Sigmoid colon (tissue), 7 donors: ENCODE measurements around the gene AGPAT2. TPM values are rescaled to one million over a fixed set of nuclear protein-coding genes. Genes with fewer than 3 reads are reported as not detected.

Experiments used
- DNase-seq: peaks from one replicate; pipeline ENCODE4 v3.0.0-alpha.2; 2019
- H3K27ac ChIP-seq, 4 donors: fragments of 200-600 bp; sonication (generic); one replicate each; pipeline ENCODE4 v1.5.1; 2016 to 2019; ENCODE audit warnings: mild to moderate bottlenecking in 1 of 4
- H3K27me3 ChIP-seq, 3 donors: fragments of 200-600 bp; sonication (generic); one replicate each; pipeline ENCODE4 v1.5.1; 2019; ENCODE audit warnings: mild to moderate bottlenecking in 1 of 3
- H3K36me3 ChIP-seq, 4 donors: fragments of 200-600 bp; sonication (generic); one replicate each; pipeline ENCODE4 v1.5.1; 2016 to 2019
- H3K4me1 ChIP-seq, 4 donors: fragments of 200-600 bp; sonication (generic); one replicate each; pipeline ENCODE4 v1.5.1; 2017 to 2019
- H3K4me3 ChIP-seq, 4 donors: fragments of 200-600 bp; sonication (generic); one replicate each; pipeline ENCODE4 v1.5.1; 2017 to 2019; ENCODE audit warnings: mild to moderate bottlenecking in 2 of 4, moderate library complexity in 1 of 4
- H3K9me3 ChIP-seq, 4 donors: fragments of 200-600 bp in 3 of 4; sonication (generic) in 3 of 4; one replicate each; pipeline versions ENCODE4 v1.5.1 to v1.6.1; 2013 to 2019
- CTCF ChIP-seq, 4 experiments: fragments of 450-650 bp in 3 of 4; fragments of 200-600 bp in 1 of 4; IDR thresholded peaks; one replicate each; pipeline ENCODE4 v1.5.1; 2016 to 2019; ENCODE audit warnings: antibody characterized with exemption in 4 of 4, mild to moderate bottlenecking in 3 of 4, moderate library complexity in 2 of 4
- EP300 ChIP-seq, 4 donors: sonication (generic); formaldehyde crosslinking; IDR thresholded peaks; one replicate each; pipeline ENCODE4 v1.6.1; 2017; ENCODE audit warnings: antibody characterized with exemption in 4 of 4
- POLR2A ChIP-seq, 2 donors: fragments of 450-650 bp; IDR thresholded peaks; one replicate each; pipeline ENCODE4 v1.6.1; 2016; ENCODE audit warnings: antibody characterized with exemption in 2 of 2, mild to moderate bottlenecking in 2 of 2, moderate library complexity in 2 of 2
- POLR2AphosphoS5 ChIP-seq, 4 donors: sonication (generic); formaldehyde crosslinking; IDR thresholded peaks; one replicate each; pipeline ENCODE4 v1.6.1; 2017; ENCODE audit warnings: antibody characterized with exemption in 4 of 4
- WGBS, 2 donors: extraction: QIAGEN DNeasy Blood & Tissue Kit; methylation state at CpG; one replicate each; pipeline ENCODE4 v1.1.7; 2013; 5-methylcytosine and 5-hydroxymethylcytosine counted together
- intact Hi-C: fragments of 100-400 bp; cut with DNase I; formaldehyde crosslinking; loops from one replicate; pipeline ENCODE4 v1.15.1; 2023
- polyA plus RNA-seq, 3 donors: library from polyadenylated mRNA; stranded (reverse); fragments of 200-250 nt; gene quantifications; one replicate each; pipeline ENCODE4 v1.2.3, GENCODE V29; 2013
- total RNA-seq, 4 donors: library from RNA; depleted of rRNA; stranded (reverse); fragments of >200 nt; gene quantifications; one replicate each; pipeline ENCODE4 v1.1.0, GENCODE V29; 2016
- donor health status: healthy with polysubstance abuse.
- donor health status: Bipolar disorder and iron deficiency.
- donor health status: healthy.

Gene AGPAT2
- total and polyA plus RNA-seq, 7 donors, result 28.0 to 345 (median 62.4) TPM

GRCh38 chr9:136732444-136733178 is 45.4 kb upstream of the AGPAT2 start:
- TF ChIP-seq CTCF (IDR thresholded peaks at IDR 0.05), result no peak
- TF ChIP-seq EP300 (IDR thresholded peaks at IDR 0.05), result no peak
- no peak for TF ChIP-seq POLR2AphosphoS5 (IDR thresholded peaks at IDR 0.05)
- no peak for TF ChIP-seq POLR2A (IDR thresholded peaks at IDR 0.05)
- no peak for DNase-seq
- WGBS, 2 donors, result 73 to 76% methylated on average over 16 of the region's 16 CpGs
- no peak overlapping the region for H3K4me3 ChIP-seq
- H3K9me3 ChIP-seq, result no peaks in the 10 kb centered on the region
- intact Hi-C loops, result no loop called here
- H3K4me1 ChIP-seq, result peaks cover 0 to 16% (median 11%) of the 10 kb centered on the region in 4 donors
- H3K36me3 ChIP-seq, result no peaks in the 10 kb centered on the region
- no peak overlapping the region for H3K27ac ChIP-seq
- no peaks in the 10 kb centered on the region for H3K27me3 ChIP-seq

- no peak for TF ChIP-seq EP300 (IDR thresholded peaks at IDR 0.05)
- no peak for TF ChIP-seq POLR2A (IDR thresholded peaks at IDR 0.05)
- TF ChIP-seq CTCF (IDR thresholded peaks at IDR 0.05), result no peak
- TF ChIP-seq POLR2AphosphoS5 (IDR thresholded peaks at IDR 0.05), result no peak
- DNase-seq, result no peak
- 96% methylated on average over 8 of the region's 8 CpGs for WGBS, 2 donors
- H3K9me3 ChIP-seq, result no peaks in the 10 kb centered on the region
- H3K27ac ChIP-seq, result no peak overlapping the region
- peaks cover 0 to 41% (median 34%) of the 10 kb centered on the region in 4 donors for H3K4me1 ChIP-seq
- H3K36me3 ChIP-seq, result peaks cover 6 to 18% (median 11%) of the 10 kb centered on the region in 4 donors
- intact Hi-C loops, result no loop called here
- H3K4me3 ChIP-seq, result no peak overlapping the region
- no peaks in the 10 kb centered on the region for H3K27me3 ChIP-seq
Measured at GRCh38 chr9:136729926-136730325, 42.7 kb upstream of the AGPAT2 start.

- Histone ChIP-seq H3K4me3 (peak overlapping the region in 3 of 4 donors; percentile 63 to 88 (median 64)), H3K9me3 (no peaks in the 10 kb centered on the region), H3K4me1 (peaks cover 0 to 43% (median 34%) of the 10 kb centered on the region in 4 donors), H3K36me3 (peaks cover 10 to 26% (median 18%) of the 10 kb centered on the region in 4 donors), H3K27me3 (no peaks in the 10 kb centered on the region), H3K27ac (peak overlapping the region in 3 of 4 donors; percentile 72 to 87 (median 85))
- intact Hi-C loops, result no loop called here
- no peak for DNase-seq
- no peak for TF ChIP-seq CTCF (IDR thresholded peaks at IDR 0.05)
- TF ChIP-seq POLR2AphosphoS5 (IDR thresholded peaks at IDR 0.05), result no peak
- TF ChIP-seq POLR2A (IDR thresholded peaks at IDR 0.05), result no peak
- TF ChIP-seq EP300 (IDR thresholded peaks at IDR 0.05), result no peak
- 54 to 80% methylated on average over 7 of the region's 7 CpGs for WGBS, 2 donors
Measured at GRCh38 chr9:136729144-136729543, 41.9 kb upstream of the AGPAT2 start.

GRCh38 chr9:136728548-136729123 is 41.4 kb upstream of the AGPAT2 start:
- intact Hi-C loops, result no loop called here
- peak overlapping the region; percentile 72 to 87 (median 80) for H3K27ac ChIP-seq
- no peak for DNase-seq

More at GRCh38 chr9:136728548-136729123, 41.4 kb upstream of the AGPAT2 start:
- H3K9me3 ChIP-seq, result no peaks in the 10 kb centered on the region
- H3K36me3 ChIP-seq, result peaks cover 15 to 31% (median 23%) of the 10 kb centered on the region in 4 donors
- H3K4me3 ChIP-seq, result peak overlapping the region; percentile 57 to 88 (median 64)
- WGBS, 2 donors, result 1 to 3% methylated on average over 53 of the region's 53 CpGs
- H3K27me3 ChIP-seq, result no peaks in the 10 kb centered on the region
- TF ChIP-seq POLR2AphosphoS5 (IDR thresholded peaks at IDR 0.05) (no peak), EP300 (IDR thresholded peaks at IDR 0.05) (no peak), CTCF (IDR thresholded peaks at IDR 0.05) (no peak), POLR2A (IDR thresholded peaks at IDR 0.05) (no peak)
- H3K4me1 ChIP-seq, result peaks cover 0 to 43% (median 35%) of the 10 kb centered on the region in 4 donors
